NCI-H69 (cell line): ENCODE results near the gene FAM237A.
A peak's percentile ranks its signal among the peaks of the same experiment; 100 is the strongest.

Experiments
- DNase-seq: peaks from one replicate; lab custom pipeline; 2025; lab: John Stamatoyannopoulos, UW

Gene FAM237A

GRCh38 chr2:206688990-206689389, 46.7 kb downstream of the FAM237A start:
- no peak for DNase-seq

DNA sequence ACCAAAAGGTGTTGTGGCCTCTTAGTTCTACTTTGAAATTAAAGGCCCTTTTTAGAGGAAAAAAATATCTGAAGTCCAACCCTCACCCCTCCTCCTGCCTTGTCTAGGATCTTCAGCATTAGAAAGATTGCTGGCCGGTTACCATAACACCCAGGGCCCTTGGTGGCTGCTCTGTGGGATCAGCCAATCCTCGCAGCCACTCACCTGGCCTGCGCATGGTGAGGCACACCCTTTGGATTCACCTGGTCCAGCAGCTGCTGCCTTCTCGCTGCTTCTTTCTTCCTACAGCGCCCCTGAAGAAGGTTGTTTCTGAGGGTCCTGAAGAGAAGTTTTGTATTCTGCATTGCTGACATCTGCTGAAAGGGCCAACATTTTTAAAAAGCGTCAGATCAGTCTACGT, 50.7 kb downstream of the FAM237A start:
- no peak for DNase-seq

DNA sequence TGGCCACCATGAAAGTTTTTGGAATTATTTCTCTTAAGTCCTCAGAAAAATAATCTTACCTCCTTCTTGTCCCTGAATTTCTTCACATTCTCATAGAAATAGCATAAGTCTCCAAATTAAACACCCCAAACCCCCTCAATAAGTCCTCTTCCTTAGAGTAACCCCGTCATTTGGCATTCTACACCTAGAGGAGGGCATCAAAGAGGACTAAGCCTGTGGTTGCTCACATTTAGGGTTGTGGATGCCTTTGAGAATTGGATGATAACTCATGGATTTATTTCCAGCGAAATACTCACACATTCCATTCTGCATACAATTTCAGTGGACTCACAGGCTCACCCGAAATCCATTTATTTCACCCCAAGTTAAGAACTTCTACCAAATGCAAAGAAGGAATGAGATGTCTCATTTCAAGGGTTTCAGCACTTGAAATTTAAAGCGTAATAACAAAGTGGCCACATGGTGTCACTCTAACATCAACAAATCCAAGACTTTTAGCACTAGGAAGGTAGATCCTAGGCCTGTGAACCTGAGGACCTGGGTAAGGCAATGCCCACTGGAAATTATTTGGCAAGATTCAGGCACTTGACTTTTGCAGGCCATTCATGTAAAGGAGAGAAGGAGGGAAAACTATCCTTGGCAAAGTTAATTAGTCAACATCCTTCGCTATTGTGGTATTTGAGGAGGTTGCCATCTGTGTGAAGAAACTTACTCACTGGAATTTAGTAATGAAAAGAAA, 51.3 kb downstream of the FAM237A start:
- DNase-seq = peak; percentile 58

GRCh38 chr2:206696910-206697309, 54.6 kb downstream of the FAM237A start:
- no peak for DNase-seq

DNA sequence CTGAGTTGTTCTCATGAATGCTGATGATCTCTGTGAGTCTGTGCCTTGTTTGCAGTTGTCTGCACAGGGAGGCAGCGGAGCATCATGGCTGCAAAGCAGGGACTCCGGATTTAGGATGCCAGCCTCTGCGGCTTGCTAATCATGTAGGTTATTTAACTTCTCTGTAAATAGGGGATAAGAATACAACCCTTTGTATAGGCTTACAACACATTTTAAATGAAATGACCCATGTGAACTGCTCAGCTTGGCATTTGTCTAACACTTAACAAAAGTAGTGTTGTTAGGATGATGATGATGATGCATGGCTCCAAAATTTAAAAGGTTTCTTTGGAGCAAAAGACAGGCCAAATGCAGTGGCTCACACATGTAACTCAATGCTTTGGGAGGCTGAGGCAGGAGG, 56.5 kb downstream of the FAM237A start:
- DNase-seq = no peak
